ENCODE measurements around the gene SAYSD1.

DNA sequence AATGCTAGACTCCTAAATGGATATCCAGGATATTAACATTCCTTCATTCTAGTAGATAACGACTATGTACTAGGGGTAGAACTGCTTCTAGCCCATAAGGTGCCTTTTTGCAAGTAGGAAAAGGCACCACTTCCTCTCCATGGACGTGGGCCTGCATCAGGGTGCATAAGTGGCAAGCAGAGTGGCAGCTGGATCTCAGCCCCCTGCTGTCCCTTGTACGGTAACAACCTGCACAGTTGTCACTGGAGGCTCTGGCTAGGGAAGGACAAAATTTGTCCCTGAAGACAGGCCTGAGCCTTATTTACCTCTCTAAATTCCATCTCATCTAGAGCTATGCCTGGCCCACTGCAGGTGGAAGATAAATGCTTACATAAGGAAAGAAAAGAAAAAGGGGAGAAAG is 42.5 kb upstream of the SAYSD1 start:
- TF ChIP-seq, protein P1, sequence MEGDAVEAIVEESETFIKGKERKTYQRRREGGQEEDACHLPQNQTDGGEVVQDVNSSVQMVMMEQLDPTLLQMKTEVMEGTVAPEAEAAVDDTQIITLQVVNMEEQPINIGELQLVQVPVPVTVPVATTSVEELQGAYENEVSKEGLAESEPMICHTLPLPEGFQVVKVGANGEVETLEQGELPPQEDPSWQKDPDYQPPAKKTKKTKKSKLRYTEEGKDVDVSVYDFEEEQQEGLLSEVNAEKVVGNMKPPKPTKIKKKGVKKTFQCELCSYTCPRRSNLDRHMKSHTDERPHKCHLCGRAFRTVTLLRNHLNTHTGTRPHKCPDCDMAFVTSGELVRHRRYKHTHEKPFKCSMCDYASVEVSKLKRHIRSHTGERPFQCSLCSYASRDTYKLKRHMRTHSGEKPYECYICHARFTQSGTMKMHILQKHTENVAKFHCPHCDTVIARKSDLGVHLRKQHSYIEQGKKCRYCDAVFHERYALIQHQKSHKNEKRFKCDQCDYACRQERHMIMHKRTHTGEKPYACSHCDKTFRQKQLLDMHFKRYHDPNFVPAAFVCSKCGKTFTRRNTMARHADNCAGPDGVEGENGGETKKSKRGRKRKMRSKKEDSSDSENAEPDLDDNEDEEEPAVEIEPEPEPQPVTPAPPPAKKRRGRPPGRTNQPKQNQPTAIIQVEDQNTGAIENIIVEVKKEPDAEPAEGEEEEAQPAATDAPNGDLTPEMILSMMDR (IDR thresholded peaks at IDR 0.05), result no peak
- TF ChIP-seq EZH2phosphoT487 (IDR thresholded peaks at IDR 0.05), result no peak

All from neural progenitor cell (in vitro differentiated cells).